ENCODE measurements around the gene SDC3.

SDC3 gene

DNA sequence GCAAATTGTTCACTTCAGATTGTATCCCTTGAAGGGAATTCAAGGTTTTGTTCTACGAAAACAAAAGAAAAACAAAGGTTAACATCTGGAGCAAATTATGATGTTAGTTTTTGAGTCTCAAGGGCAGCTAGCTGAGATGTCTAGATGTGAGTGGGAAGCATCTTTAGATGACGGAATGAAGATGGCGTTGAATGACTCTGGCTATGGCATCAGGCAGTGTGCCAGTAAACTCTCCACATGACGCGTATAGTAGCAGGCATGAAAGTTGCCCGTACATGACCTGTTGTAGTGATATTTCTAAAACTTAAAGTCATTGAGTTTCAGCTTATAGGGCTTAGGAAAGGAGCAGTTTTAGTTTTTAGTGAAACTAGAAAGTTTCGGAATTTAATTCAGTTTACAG lies 12.3 kb upstream of the SDC3 start:
- Mint-ChIP-seq H3K27ac (no peak overlapping the region), H3K9me3 (no peaks in the 10 kb centered on the region), H3K27me3 (ENCODE audit: low read depth, poor library complexity) (no peaks in the 10 kb centered on the region), H3K36me3 (ENCODE audit: low read depth) (no peaks in the 10 kb centered on the region), H3K4me1 (peaks cover 8% of the 10 kb centered on the region), H3K4me3 (no peak overlapping the region)
- TF ChIP-seq, protein P1, sequence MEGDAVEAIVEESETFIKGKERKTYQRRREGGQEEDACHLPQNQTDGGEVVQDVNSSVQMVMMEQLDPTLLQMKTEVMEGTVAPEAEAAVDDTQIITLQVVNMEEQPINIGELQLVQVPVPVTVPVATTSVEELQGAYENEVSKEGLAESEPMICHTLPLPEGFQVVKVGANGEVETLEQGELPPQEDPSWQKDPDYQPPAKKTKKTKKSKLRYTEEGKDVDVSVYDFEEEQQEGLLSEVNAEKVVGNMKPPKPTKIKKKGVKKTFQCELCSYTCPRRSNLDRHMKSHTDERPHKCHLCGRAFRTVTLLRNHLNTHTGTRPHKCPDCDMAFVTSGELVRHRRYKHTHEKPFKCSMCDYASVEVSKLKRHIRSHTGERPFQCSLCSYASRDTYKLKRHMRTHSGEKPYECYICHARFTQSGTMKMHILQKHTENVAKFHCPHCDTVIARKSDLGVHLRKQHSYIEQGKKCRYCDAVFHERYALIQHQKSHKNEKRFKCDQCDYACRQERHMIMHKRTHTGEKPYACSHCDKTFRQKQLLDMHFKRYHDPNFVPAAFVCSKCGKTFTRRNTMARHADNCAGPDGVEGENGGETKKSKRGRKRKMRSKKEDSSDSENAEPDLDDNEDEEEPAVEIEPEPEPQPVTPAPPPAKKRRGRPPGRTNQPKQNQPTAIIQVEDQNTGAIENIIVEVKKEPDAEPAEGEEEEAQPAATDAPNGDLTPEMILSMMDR (IDR thresholded peaks at IDR 0.05): no peak
- no peak for DNase-seq

DNA sequence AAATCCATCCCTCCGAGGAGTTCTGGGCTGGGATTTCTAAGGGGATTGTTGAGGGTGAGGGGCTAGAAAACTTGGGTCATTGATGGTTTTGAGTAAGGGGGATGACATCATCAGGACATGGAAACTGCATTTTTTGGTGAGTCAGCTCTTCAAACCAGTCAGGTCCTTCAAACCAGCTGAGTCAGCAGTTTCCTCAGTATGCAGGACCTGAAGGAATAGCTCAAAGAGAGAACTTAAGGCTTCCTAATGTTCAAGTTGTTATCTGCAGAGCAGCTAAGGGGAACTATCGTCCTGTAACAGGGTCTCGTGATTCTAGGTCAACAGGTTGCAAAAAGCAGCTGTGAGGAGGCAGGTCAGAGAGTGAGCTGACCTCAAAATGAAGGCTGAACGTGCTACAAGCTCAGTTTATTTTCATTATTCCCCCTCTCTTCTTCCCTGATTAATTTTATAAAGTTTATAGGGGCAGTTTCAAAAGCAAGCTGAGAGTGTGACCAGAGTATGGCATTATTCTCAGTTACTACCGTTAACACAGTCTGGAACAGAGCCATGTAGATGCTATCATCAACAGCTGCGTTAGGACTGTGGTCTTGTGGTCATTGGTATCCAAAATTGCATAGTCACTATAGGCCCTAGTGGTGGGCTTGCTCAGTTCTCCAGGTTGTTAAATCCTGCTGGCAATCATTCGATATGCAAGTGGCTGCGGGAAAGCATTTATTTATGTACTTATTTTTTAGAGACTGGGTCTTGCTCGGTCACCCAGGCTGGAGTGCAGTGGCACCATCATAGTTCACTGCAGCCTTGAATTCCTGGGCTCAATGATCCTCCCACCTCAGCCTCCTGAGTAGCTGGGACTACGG lies 10.7 kb upstream of the SDC3 start:
- Mint-ChIP-seq H3K9me3 (no peaks in the 10 kb centered on the region), H3K27ac (no peak overlapping the region), H3K4me1 (peaks cover 8% of the 10 kb centered on the region), H3K36me3 (ENCODE audit: low read depth) (no peaks in the 10 kb centered on the region), H3K4me3 (no peak overlapping the region), H3K27me3 (ENCODE audit: low read depth, poor library complexity) (no peaks in the 10 kb centered on the region)
- DNase-seq: no peak
- TF ChIP-seq, protein P1 (IDR thresholded peaks at IDR 0.05): no peak

DNA sequence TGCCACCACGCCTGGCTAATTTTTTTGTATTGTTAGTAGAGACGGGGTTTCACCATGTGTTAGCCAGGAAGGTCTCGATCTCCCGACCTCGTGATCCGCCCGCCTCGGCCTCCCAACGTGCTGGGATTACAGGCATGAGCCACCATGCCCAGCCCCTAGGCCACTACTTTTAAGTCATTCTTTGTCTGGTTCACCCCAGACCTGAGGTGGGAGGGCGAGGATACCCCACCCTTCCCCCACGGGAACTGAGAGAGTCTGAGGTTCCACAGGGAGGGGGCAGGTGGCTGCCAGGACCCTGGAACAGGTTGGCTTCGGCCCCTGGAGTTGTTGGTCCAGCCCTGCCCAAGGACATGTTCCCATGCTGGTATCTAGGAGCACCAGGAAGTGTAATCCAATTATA lies 7.7 kb upstream of the SDC3 start:
- no peak overlapping the region for H3K4me3 Mint-ChIP-seq

DNA sequence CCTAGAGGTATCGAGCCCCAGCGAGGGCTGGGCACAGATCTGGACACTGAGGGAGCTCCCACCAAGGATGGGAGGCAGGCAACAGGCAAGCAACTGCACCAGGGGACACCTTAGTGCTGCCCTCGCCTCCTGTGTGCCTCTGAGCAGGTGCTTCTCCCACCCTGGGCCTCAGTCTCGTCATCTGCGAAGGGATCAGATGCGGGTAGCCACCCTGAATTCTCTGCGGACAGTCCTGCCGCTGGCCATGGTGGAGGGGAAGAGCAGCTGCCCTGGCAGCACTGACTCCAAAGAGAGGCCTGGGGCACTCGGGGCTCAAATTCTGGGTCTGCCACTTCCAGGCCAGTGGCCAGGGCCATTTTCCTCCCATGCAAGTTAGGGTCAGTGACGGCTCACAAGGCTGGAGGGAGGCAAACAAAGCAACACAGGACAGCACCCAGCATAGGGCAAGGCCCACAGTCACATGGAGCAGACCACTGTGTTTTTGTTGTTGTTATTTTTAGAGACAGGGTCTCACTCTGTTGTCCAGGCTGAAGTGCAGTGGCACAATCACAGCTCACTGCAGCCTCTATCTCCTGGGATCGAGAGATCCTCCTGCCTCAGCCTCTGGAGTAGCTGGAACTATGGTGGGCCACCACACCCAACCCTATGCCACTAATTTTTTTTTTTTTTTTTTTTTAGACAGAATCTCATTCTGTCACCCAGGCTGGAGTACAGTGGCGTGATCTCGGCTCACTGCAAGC lies 7.1 kb upstream of the SDC3 start:
- Mint-ChIP-seq H3K4me3 (no peak overlapping the region), H3K9me3 (no peaks in the 10 kb centered on the region), H3K27me3 (ENCODE audit: low read depth, poor library complexity) (peaks cover 3% of the 10 kb centered on the region), H3K36me3 (ENCODE audit: low read depth) (no peaks in the 10 kb centered on the region), H3K27ac (no peak overlapping the region), H3K4me1 (peaks cover 18% of the 10 kb centered on the region)
- TF ChIP-seq, protein P1 (IDR thresholded peaks at IDR 0.05): no peak
- DNase-seq: no peak

More for the DNA sequence above, 7.7 kb upstream of the SDC3 start:
- no peaks in the 10 kb centered on the region for H3K9me3 Mint-ChIP-seq
- H3K27ac Mint-ChIP-seq: no peak overlapping the region
- peaks cover 13% of the 10 kb centered on the region for H3K4me1 Mint-ChIP-seq
- H3K36me3 Mint-ChIP-seq (ENCODE audit: low read depth): no peaks in the 10 kb centered on the region
- no peaks in the 10 kb centered on the region for H3K27me3 Mint-ChIP-seq (ENCODE audit: low read depth, poor library complexity)
- DNase-seq: no peak
- TF ChIP-seq, protein P1 (IDR thresholded peaks at IDR 0.05): no peak

DNA sequence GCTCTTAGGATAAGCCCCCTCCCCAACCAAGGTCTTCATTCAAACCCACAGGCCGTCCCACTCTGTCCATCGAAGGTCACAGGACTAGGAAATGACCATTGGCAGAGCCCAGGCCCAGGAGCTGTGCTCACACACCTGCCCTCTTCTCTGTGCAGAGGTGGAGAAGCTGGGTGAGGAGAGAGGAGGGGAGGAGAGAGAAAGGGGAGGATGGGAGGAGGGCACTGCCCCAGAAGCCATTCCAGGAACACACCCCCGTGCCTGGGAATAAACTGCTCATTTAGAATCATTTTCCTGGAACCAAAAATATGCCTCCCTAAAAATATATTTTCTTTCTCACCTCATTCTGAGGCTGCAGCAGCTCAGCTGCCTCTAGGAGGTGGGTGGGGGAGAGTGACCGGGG lies 6.4 kb upstream of the SDC3 start:
- no peak for DNase-seq
- Mint-ChIP-seq H3K27me3 (ENCODE audit: low read depth, poor library complexity) (peaks cover 10% of the 10 kb centered on the region), H3K36me3 (ENCODE audit: low read depth) (no peaks in the 10 kb centered on the region), H3K4me1 (peaks cover 26% of the 10 kb centered on the region), H3K9me3 (no peaks in the 10 kb centered on the region), H3K27ac (no peak overlapping the region), H3K4me3 (no peak overlapping the region)
- TF ChIP-seq, protein P1 (IDR thresholded peaks at IDR 0.05): no peak

Data from nephron progenitor cell (in vitro differentiated cells).